Esophagus muscularis mucosa (tissue), 4 donors: ENCODE data around the gene ZNF672.

Experiments used
- EP300 ChIP-seq: sonication (generic); formaldehyde crosslinking; IDR thresholded peaks from one replicate; pipeline ENCODE4 v1.6.1; 2017; ENCODE audit warnings: antibody characterized with exemption
- POLR2A ChIP-seq: fragments of 450-650 bp; IDR thresholded peaks from one replicate; pipeline ENCODE4 v1.6.1; 2017; ENCODE audit warnings: antibody characterized with exemption, moderate library complexity, mild to moderate bottlenecking, low read depth
- POLR2AphosphoS5 ChIP-seq, 2 donors: sonication (generic); formaldehyde crosslinking; IDR thresholded peaks; one replicate each; pipeline ENCODE4 v1.6.1; 2017; ENCODE audit warnings: antibody characterized with exemption in 2 of 2
- TF ChIP-seq, protein P1 (sequence below), 3 experiments: fragments of 200-600 bp in 2 of 3; fragments of 450-650 bp in 1 of 3; sonication (generic) in 2 of 3; IDR thresholded peaks; one replicate each; pipeline ENCODE4 v1.5.1; 2017 to 2019; ENCODE audit warnings: antibody characterized with exemption in 3 of 3, mild to moderate bottlenecking in 2 of 3, moderate library complexity in 1 of 3

DNA sequence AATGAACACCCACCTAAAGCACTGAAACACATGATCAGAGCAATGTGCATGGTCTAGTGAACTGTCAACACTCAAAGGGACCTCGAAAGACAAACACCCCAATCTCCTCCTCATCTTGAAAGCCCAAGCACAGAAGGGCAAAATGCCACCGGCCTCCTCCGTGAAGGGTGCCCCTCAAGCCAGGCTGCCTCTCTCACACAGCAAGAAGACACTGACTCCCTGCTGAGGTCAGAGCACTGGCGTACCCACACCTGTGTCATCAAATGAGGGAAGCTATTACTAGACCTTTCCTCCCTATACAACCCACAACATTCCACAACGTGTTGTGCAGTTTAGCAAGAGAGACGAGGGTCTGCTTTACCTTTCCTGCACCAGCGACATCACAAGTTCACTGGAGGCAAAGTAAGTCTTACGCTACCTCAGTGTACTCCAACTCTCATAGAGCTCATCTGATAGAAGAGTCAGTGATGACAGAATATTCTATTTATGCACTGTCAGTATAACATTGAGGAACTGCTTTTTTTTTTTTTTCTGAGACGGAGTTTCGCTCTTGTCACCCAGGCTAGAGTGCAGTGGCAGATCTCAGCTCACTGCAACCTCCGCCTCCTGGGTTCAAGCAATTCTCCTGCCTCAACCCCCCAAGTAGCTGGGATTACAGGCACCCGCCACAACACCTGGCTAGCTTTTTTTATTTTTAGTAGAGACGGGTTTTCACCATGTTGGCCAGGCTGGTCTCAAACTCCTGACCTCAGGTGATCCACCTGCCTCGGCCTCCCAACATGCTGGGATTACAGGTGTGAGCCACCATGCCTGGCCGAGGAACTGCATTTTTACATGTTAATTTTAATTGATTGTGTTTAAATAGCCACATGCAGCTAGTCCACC, 15.6 kb upstream of the ZNF672 start:
- TF ChIP-seq, protein P1, sequence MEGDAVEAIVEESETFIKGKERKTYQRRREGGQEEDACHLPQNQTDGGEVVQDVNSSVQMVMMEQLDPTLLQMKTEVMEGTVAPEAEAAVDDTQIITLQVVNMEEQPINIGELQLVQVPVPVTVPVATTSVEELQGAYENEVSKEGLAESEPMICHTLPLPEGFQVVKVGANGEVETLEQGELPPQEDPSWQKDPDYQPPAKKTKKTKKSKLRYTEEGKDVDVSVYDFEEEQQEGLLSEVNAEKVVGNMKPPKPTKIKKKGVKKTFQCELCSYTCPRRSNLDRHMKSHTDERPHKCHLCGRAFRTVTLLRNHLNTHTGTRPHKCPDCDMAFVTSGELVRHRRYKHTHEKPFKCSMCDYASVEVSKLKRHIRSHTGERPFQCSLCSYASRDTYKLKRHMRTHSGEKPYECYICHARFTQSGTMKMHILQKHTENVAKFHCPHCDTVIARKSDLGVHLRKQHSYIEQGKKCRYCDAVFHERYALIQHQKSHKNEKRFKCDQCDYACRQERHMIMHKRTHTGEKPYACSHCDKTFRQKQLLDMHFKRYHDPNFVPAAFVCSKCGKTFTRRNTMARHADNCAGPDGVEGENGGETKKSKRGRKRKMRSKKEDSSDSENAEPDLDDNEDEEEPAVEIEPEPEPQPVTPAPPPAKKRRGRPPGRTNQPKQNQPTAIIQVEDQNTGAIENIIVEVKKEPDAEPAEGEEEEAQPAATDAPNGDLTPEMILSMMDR (IDR thresholded peaks at IDR 0.05), result no peak
- TF ChIP-seq POLR2A, result no peak
- TF ChIP-seq POLR2AphosphoS5 (IDR thresholded peaks at IDR 0.05), result no peak
- no peak for TF ChIP-seq EP300
